Small intestine (tissue), 16 donors: Measurements from ENCODE around the gene MMP12. TPM values are rescaled to one million over a fixed set of nuclear protein-coding genes. Genes with fewer than 3 reads are reported as not detected.
"Not testable (repeated sequence)": the region's sequence is repeated elsewhere in the genome, so short reads cannot be mapped to it uniquely, and the experiment has no call there.

Source experiments
- DNase-seq, 2 donors: peaks; one replicate each; pipeline versions ENCODE4 v3.0.0 to v3.0.0-alpha.2; 2013
- FAIRE-seq: peaks from 2 replicates; lab custom pipeline; 2012; peaks lifted over from hg19 to GRCh38; lab: Jason Lieb, UNC
- H3K27ac ChIP-seq, 3 donors: one replicate each; pipeline ENCODE4 v1.5.1; 2013; ENCODE audit warnings: low read length in 2 of 3, mild to moderate bottlenecking in 2 of 3, control low read depth in 1 of 3, inconsistent platforms in 1 of 3, low read depth in 1 of 3, moderate library complexity in 1 of 3
- H3K27me3 ChIP-seq, 3 donors: one replicate each; pipeline ENCODE4 v1.6.1; 2013; ENCODE audit warnings: low read length in 3 of 3, inconsistent platforms in 1 of 3; ENCODE audit not compliant: control insufficient read depth in 3 of 3, insufficient read depth in 3 of 3
- H3K36me3 ChIP-seq, 3 donors: one replicate each; pipeline ENCODE4 v1.6.1; 2013; ENCODE audit warnings: low read length in 3 of 3, inconsistent platforms in 1 of 3, low read depth in 1 of 3, mild to moderate bottlenecking in 1 of 3, moderate library complexity in 1 of 3; ENCODE audit not compliant: control insufficient read depth in 3 of 3, insufficient read depth in 2 of 3
- H3K4me1 ChIP-seq, 3 donors: one replicate each; pipeline ENCODE4 v1.6.1; 2013; ENCODE audit warnings: low read length in 2 of 3, inconsistent platforms in 1 of 3, low read depth in 1 of 3, mild to moderate bottlenecking in 1 of 3, moderate library complexity in 1 of 3; ENCODE audit not compliant: control insufficient read depth in 3 of 3, insufficient read depth in 2 of 3
- H3K4me3 ChIP-seq, 3 donors: one replicate each; pipeline ENCODE4 v1.5.1; 2013; ENCODE audit warnings: low read length in 3 of 3, control low read depth in 1 of 3, inconsistent platforms in 1 of 3, low read depth in 1 of 3, mild to moderate bottlenecking in 1 of 3, moderate library complexity in 1 of 3
- H3K9me3 ChIP-seq, 2 donors: one replicate each; pipeline ENCODE4 v1.6.1; 2013; ENCODE audit warnings: low read depth in 1 of 2, low read length in 1 of 2; ENCODE audit not compliant: control insufficient read depth in 2 of 2, insufficient read depth in 1 of 2
- WGBS, 3 donors: extraction: QIAGEN DNeasy Blood & Tissue Kit; methylation state at CpG; one replicate each; pipeline ENCODE4 v1.1.7; 2013; 5-methylcytosine and 5-hydroxymethylcytosine counted together
- long read RNA-seq, 10 donors: transcript quantifications; one replicate each; lab custom pipeline, GENCODE V29; 2026
- polyA plus RNA-seq, 4 donors: library from polyadenylated mRNA; stranded (reverse) in 3 of 4; unstranded in 1 of 4; fragments of 200-250 nt in 3 of 4; fragments of 120-200 nt in 1 of 4; gene quantifications; one replicate each; pipeline versions ENCODE4 v1.2.1 to v1.2.3, GENCODE V29; 2013
- donor health status: healthy with polysubstance abuse.
- donor health status: control.
- donor health status: control.
- donor health status: Bipolar disorder and iron deficiency.
- donor health status: healthy.

Gene MMP12
- 1 to 10 TPM in 1 of 4 donors, under 1 TPM in 1, not detected in 2; 0.81 to 3.3 TPM for polyA plus RNA-seq
- long read RNA-seq, donor 1 = 0 reads
- long read RNA-seq, donor 2 = 0 reads
- long read RNA-seq, donor 3 = 0 reads
- long read RNA-seq, donor 4 = 0 reads
- long read RNA-seq, donor 5 = 0 reads
- long read RNA-seq, donor 6 = 0 reads
- long read RNA-seq, donor 7 = 0 reads
- long read RNA-seq, donor 8 = 0 reads
- long read RNA-seq, donor 9 = 0 reads
- long read RNA-seq, donor 10 = 0 reads

- Histone ChIP-seq H3K27me3 (no peaks in the 10 kb centered on the region), H3K27ac (no peak within 1 kb of the TSS), H3K36me3 (no peaks in the 10 kb centered on the region), H3K4me3 (no peak within 1 kb of the TSS), H3K9me3 (no peaks in the 10 kb centered on the region), H3K4me1 (no peaks in the 10 kb centered on the region)
- FAIRE-seq (no peak), DNase-seq (no peak)
- WGBS, 3 donors = 49 to 64% (median 57%) methylated on average over 4 of the region's 4 CpGs
Observed at GRCh38 chr11:102874852-102875251, at the start of gene MMP12. Gene MMP12 (minus strand): TSS chr11:102874982. CDS start chr11:102874937, 45 bp downstream.

DNA sequence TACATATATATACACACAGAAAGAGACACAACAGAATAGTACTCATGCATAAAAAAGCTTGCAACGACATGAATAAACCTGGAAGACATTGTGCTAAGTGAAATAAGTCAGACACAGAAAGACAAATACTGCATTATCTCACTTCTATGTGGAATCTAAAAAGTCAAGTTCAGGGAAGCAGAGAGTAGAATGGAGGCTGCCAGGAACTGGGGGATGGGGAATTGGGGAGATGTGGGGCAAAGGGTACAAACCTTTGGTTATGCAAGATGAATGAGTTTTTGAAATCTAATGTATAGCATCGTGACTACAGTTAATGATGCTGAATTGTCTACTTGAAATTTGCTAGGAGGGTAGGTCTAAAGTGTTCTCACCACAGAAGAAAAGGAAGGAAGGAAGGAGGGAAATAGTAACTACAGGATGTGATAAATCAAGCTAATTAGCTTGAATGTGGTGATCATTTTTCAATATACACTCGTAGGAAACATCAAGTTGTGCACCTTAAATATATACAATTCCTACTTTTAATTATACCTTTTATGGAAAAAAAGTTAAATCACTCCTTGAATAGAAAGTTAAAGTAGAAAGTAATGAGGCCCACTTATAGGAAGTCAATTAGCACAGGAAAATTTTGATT, 46.9 kb upstream of the MMP12 start:
- Histone ChIP-seq H3K36me3 (no peaks in the 10 kb centered on the region), H3K4me1 (peaks cover 0 to 16% (median 6%) of the 10 kb centered on the region in 3 donors), H3K9me3 (no peaks in the 10 kb centered on the region), H3K4me3 (no peak overlapping the region), H3K27me3 (no peaks in the 10 kb centered on the region), H3K27ac (no peak overlapping the region)
- DNase-seq (no peak), FAIRE-seq (no peak)
- 55 to 72% (median 59%) methylated on average over 3 of the region's 3 CpGs for WGBS, 3 donors

- Histone ChIP-seq H3K9me3 (no peaks in the 10 kb centered on the region), H3K27ac (no peak overlapping the region), H3K36me3 (no peaks in the 10 kb centered on the region), H3K4me1 (peaks cover 0 to 5% (median 0%) of the 10 kb centered on the region in 3 donors), H3K4me3 (no peak overlapping the region), H3K27me3 (no peaks in the 10 kb centered on the region)
- WGBS, 3 donors = 57 to 85% (median 63%) methylated on average over 13 of the region's 13 CpGs
- DNase-seq = no peak
- FAIRE-seq = no peak
Observed at GRCh38 chr11:102920118-102920684, 45.4 kb upstream of the MMP12 start.

- Histone ChIP-seq H3K4me1 (no peaks in the 10 kb centered on the region), H3K27ac (no peak overlapping the region), H3K9me3 (no peaks in the 10 kb centered on the region), H3K27me3 (peaks cover 0 to 3% (median 0%) of the 10 kb centered on the region in 3 donors), H3K4me3 (no peak overlapping the region), H3K36me3 (no peaks in the 10 kb centered on the region)
- no peak for DNase-seq
- no peak for FAIRE-seq
Observed at GRCh38 chr11:102915044-102915375, 40.2 kb upstream of the MMP12 start.

DNA sequence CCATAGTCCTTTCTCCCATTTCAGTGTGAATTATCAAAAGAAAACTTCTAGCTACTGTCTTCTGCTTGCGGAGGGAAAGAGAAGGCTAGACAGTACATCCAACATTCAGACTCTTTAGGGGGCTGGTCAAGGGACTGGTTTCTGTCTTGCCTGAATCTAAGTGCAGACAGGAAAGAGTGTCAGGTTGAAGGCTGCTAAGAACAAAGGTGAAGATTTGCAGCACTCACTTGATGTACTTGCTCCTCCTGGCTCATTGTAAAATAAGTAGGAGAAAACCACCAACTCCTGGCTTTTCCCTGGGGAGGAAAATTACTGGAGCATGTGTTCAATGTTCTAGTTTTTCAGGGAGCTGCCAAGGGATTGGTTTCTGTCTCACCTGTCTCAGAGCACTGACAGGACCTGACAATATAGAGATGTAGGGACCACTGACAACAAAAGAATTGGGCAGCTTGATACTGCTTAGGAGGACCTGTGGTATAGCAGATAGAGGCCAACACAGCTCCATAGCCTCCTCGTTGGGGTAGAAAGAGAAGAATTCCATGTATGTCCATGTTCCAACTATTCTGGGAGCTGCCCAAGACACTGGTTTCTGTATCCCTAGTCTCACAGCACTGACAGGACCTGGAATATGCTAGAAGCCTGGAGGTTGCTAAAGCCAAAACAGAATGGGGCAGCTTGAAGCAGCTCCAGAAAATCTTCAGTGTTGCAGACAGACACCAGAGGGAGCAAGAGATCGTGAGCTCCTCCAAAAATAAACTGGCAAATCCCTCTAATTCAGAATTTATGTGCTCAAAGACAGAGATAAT, 39.7 kb upstream of the MMP12 start:
- 34 to 40% (median 36%) methylated on average over 3 of the region's 3 CpGs for WGBS, 3 donors
- no peaks in the 10 kb centered on the region for H3K9me3 ChIP-seq
- H3K36me3 ChIP-seq = no peaks in the 10 kb centered on the region
- no peak for FAIRE-seq
- H3K27ac ChIP-seq = no peak overlapping the region
- H3K4me1 ChIP-seq = no peaks in the 10 kb centered on the region
- peaks cover 0 to 3% (median 0%) of the 10 kb centered on the region in 3 donors for H3K27me3 ChIP-seq
- no peak overlapping the region for H3K4me3 ChIP-seq
- DNase-seq = peak; percentile 51 to 53

DNA sequence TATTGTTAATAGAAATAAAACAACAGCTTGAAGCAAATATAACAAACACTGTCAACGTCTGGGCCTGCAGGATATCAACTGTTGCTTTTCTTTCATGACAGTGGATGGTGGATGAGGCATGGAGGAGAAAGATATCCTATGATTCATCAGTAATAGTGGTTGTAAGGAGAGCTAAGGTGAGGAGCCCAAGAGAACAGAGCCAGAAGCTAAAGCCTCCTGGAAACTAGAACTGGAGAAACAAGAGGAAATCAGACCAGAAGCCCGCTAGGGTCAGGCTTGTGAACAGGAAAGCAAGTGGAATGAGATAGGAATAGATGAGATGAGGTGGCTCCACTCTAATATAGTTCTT, 37.7 kb upstream of the MMP12 start:
- H3K36me3 ChIP-seq = no peaks in the 10 kb centered on the region
- peaks cover 0 to 5% of the 10 kb centered on the region in 2 donors for H3K9me3 ChIP-seq
- H3K27ac ChIP-seq = no peak overlapping the region
- FAIRE-seq (no peak), DNase-seq (no peak)
- no peaks in the 10 kb centered on the region for H3K4me1 ChIP-seq
- WGBS, 3 donors = 61 to 71% (median 70%) methylated on average over 2 of the region's 2 CpGs
- peaks cover 0 to 3% (median 0%) of the 10 kb centered on the region in 3 donors for H3K27me3 ChIP-seq
- H3K4me3 ChIP-seq = no peak overlapping the region

GRCh38 chr11:102911758-102912481, 37.1 kb upstream of the MMP12 start:
- Histone ChIP-seq H3K4me3 (no peak overlapping the region), H3K27ac (no peak overlapping the region), H3K9me3 (peaks cover 0 to 5% of the 10 kb centered on the region in 2 donors), H3K4me1 (no peaks in the 10 kb centered on the region), H3K27me3 (peaks cover 0 to 3% (median 0%) of the 10 kb centered on the region in 3 donors), H3K36me3 (no peaks in the 10 kb centered on the region)
- FAIRE-seq = no peak
- WGBS, 3 donors = 71 to 87% (median 77%) methylated on average over 13 of the region's 13 CpGs
- DNase-seq = no peak

DNA sequence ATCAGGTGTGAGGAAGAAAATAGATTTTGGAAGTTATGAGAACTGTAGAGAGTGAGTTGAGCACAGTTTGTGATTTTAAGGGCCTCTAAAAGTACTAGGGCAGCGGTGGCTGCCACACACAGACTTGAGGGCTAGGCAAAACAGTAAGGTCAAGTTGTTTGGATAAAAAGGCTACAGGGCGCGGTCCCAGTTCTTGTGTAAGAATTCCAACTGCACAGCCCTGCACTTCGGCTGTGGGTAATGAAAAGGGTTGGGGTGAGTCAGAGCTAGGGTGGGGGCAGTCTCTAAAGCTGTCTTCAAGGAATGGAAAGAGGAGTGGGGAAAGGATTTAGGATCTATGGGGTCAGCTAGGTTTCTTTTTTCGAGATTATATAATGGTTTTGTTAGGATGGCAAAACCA, 31.1 kb upstream of the MMP12 start:
- H3K4me1 ChIP-seq, DNase-seq, FAIRE-seq, H3K27ac ChIP-seq, H3K36me3 ChIP-seq, H3K27me3 ChIP-seq, H3K9me3 ChIP-seq, H3K4me3 ChIP-seq: not testable (repeated sequence)
- WGBS, 3 donors = 72 to 76% (median 75%) methylated on average over 5 of the region's 5 CpGs
